Nephron (organoid): Measurements from ENCODE around the gene LRP11.

ENCODE experiments used
- H3K27ac Mint-ChIP-seq, 3 experiments: 2 replicates each; pipeline ENCODE4 v1.8.0; 2020; ENCODE audit warnings: mixed read lengths in 3 of 3, mild to moderate bottlenecking in 2 of 3, moderate library complexity in 1 of 3
- H3K27me3 Mint-ChIP-seq: 2 replicates; pipeline ENCODE4 v1.8.0; 2021; ENCODE audit warnings: low read depth, mild to moderate bottlenecking, moderate library complexity, mixed read lengths
- H3K36me3 Mint-ChIP-seq: 2 replicates; pipeline ENCODE4 v1.8.0; 2020; ENCODE audit warnings: low read depth, mixed read lengths
- H3K4me1 Mint-ChIP-seq: 2 replicates; pipeline ENCODE4 v1.8.0; 2020; ENCODE audit warnings: mixed read lengths
- H3K4me3 Mint-ChIP-seq, 3 experiments: 2 replicates each; pipeline ENCODE4 v1.8.0; 2020; ENCODE audit warnings: mild to moderate bottlenecking in 3 of 3, mixed read lengths in 3 of 3, moderate library complexity in 2 of 3
- H3K9me3 Mint-ChIP-seq: 2 replicates; pipeline ENCODE4 v1.8.0; 2020; ENCODE audit warnings: mixed read lengths
- TF ChIP-seq, protein P1 (sequence below), 3 experiments: fragments of 200-600 bp; sonication (generic); IDR thresholded peaks; one replicate each; pipeline ENCODE4 v1.5.0; 2021; ENCODE audit warnings: antibody characterized with exemption in 3 of 3; ENCODE audit not compliant: unreplicated experiment in 3 of 3

LRP11 gene

DNA sequence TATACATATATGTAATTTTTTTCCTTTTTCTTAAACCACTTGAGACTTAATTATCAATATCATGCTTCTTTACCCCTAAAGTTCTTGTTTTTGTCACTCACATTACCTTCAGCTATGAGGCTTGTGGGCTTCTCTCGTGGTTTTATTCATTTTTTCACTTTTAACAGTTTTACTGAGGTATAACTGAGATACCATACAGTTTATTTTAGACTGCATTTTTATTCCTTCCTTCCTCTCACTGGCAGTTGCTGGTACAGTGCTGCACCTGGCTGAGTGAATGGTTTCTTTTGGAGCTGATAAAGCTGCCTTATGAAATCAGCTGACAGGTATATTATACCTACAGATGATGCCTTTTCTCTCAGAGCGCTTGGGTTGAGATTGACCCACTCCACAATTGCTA, 54.4 kb downstream of the LRP11 start:
- Mint-ChIP-seq H3K27ac (no peak overlapping the region), H3K4me3 (no peak overlapping the region), H3K9me3 (no peaks in the 10 kb centered on the region), H3K27me3 (no peaks in the 10 kb centered on the region), H3K4me1 (no peaks in the 10 kb centered on the region), H3K36me3 (peaks cover 37% of the 10 kb centered on the region)
- TF ChIP-seq, protein P1, sequence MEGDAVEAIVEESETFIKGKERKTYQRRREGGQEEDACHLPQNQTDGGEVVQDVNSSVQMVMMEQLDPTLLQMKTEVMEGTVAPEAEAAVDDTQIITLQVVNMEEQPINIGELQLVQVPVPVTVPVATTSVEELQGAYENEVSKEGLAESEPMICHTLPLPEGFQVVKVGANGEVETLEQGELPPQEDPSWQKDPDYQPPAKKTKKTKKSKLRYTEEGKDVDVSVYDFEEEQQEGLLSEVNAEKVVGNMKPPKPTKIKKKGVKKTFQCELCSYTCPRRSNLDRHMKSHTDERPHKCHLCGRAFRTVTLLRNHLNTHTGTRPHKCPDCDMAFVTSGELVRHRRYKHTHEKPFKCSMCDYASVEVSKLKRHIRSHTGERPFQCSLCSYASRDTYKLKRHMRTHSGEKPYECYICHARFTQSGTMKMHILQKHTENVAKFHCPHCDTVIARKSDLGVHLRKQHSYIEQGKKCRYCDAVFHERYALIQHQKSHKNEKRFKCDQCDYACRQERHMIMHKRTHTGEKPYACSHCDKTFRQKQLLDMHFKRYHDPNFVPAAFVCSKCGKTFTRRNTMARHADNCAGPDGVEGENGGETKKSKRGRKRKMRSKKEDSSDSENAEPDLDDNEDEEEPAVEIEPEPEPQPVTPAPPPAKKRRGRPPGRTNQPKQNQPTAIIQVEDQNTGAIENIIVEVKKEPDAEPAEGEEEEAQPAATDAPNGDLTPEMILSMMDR (IDR thresholded peaks at IDR 0.05; ENCODE audit: unreplicated experiment in 3 of 3) = no peak

DNA sequence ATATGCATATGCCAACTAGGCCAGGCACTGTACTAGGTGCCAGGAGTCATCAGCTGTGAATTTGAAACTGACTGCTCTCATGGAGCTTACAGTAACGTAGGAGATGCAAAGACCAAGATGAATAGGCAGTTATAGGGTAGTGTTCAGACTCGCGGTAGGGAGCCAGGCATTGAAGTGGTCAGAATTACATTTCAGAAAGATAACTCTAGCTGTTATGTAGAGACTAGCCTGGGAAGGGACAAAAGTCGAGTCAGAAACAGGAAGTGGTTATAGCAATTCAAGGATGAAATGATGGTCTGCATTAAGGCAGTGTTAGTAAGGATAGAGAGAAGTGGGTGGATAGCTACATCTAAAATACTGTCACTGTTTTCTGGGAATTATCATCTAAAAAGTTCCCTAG, 58.0 kb downstream of the LRP11 start:
- Mint-ChIP-seq H3K9me3 (no peaks in the 10 kb centered on the region), H3K36me3 (peaks cover 30% of the 10 kb centered on the region), H3K4me3 (no peak overlapping the region), H3K27me3 (no peaks in the 10 kb centered on the region), H3K4me1 (no peaks in the 10 kb centered on the region), H3K27ac (no peak overlapping the region)
- TF ChIP-seq, protein P1 (IDR thresholded peaks at IDR 0.05; ENCODE audit: unreplicated experiment in 3 of 3) = no peak

DNA sequence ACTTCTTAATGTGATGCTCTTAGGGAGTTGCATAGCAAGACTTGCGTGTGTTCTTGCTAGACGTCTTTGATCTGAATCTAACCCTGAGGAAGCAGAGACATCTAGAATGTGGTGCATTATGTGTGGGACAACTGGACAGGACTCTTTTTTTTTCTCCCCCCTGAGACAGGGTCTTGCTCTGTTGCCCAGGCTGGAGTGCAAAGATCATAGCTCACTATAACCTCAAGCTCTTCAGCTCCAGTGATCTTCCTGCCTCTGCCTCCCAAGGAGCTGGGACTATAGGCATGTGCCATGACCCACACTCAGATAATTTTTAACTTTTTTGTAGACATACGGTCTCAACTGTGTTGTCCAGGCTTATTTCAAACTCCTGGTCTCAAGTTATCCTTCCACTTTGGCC, 80.6 kb downstream of the LRP11 start:
- Mint-ChIP-seq H3K4me1 (no peaks in the 10 kb centered on the region), H3K9me3 (peaks cover 3% of the 10 kb centered on the region), H3K27me3 (no peaks in the 10 kb centered on the region), H3K36me3 (peaks cover 50% of the 10 kb centered on the region), H3K4me3 (no peak overlapping the region), H3K27ac (no peak overlapping the region)
- TF ChIP-seq, protein P1 (IDR thresholded peaks at IDR 0.05; ENCODE audit: unreplicated experiment in 3 of 3) = no peak

DNA sequence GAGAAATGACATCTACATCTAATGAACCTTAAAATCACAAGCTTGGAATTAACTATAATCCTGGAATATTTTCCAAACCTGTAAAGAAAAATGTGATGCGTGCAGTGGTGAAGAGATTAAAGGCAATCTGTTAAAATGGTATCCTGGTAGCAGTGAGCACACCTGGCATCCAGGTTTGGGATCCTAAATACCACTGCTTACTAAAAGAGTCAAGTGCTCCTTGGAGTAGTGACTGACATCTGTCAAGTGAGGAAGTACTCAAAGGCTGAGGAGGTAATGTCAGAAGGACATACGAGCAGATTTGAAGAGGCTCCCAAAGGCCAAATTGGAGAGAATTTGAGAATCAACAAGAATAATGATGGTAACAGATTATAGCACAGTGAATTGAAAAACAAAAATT, 81.8 kb downstream of the LRP11 start:
- Mint-ChIP-seq H3K4me1 (no peaks in the 10 kb centered on the region), H3K27me3 (no peaks in the 10 kb centered on the region), H3K27ac (no peak overlapping the region), H3K4me3 (no peak overlapping the region), H3K9me3 (no peaks in the 10 kb centered on the region), H3K36me3 (peaks cover 40% of the 10 kb centered on the region)
- TF ChIP-seq, protein P1 (IDR thresholded peaks at IDR 0.05; ENCODE audit: unreplicated experiment in 3 of 3) = no peak

DNA sequence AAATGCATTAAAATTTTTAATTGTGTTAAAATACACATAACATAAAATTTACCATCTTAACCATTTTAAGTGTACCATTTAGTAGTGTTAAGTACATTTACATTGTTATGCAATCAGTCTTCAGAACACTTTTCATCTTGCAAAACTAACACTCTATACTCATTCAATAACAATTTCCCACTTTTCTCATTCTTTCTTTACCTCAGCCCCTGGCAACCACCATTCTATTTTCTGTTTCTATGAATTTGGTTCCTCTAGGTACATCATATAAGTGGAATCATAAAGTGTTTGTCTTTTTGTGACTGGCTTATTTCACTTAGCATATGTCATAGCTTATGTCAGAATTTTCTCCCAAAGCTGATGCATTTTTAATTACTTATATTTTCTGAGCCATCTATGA, 82.4 kb downstream of the LRP11 start:
- no peaks in the 10 kb centered on the region for H3K4me1 Mint-ChIP-seq
- H3K9me3 Mint-ChIP-seq = no peaks in the 10 kb centered on the region
- H3K36me3 Mint-ChIP-seq = peaks cover 39% of the 10 kb centered on the region
- TF ChIP-seq, protein P1 (IDR thresholded peaks at IDR 0.05; ENCODE audit: unreplicated experiment in 3 of 3) = no peak
- no peaks in the 10 kb centered on the region for H3K27me3 Mint-ChIP-seq
- H3K27ac Mint-ChIP-seq = no peak overlapping the region
- no peak overlapping the region for H3K4me3 Mint-ChIP-seq

DNA sequence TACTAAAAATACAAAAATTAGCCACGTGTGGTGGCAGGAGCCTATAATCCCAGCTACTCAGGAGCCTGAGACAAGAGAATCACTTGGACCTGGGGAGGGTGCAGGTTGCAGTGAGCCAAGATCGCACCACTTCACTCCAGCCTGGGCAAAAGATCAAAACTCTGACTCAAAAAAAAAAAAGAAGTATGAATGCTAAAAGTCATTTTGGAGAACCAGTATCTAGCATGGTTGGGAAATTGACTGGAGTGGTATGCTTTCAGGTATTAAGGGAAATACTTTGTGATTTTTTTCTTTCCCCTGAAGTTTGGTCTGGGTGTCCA, 84.6 kb downstream of the LRP11 start:
- H3K4me1 Mint-ChIP-seq = no peaks in the 10 kb centered on the region
- no peak overlapping the region for H3K4me3 Mint-ChIP-seq
- H3K27me3 Mint-ChIP-seq = no peaks in the 10 kb centered on the region
- no peak overlapping the region for H3K27ac Mint-ChIP-seq
- TF ChIP-seq, protein P1 (IDR thresholded peaks at IDR 0.05; ENCODE audit: unreplicated experiment in 3 of 3) = no peak
- H3K9me3 Mint-ChIP-seq = no peaks in the 10 kb centered on the region
- peaks cover 49% of the 10 kb centered on the region for H3K36me3 Mint-ChIP-seq
